DOHH2 (cell line): Measurements from ENCODE around the gene ZSCAN12.

ENCODE experiments used
- CTCF ChIP-seq: fragments of 200-600 bp; sonication (generic); IDR thresholded peaks from one replicate; pipeline ENCODE4 v1.5.1; 2014; ENCODE audit warnings: antibody characterized with exemption, mild to moderate bottlenecking, low read depth, low read length; ENCODE audit not compliant: poor library complexity, severe bottlenecking
- EZH2phosphoT487 ChIP-seq: fragments of 200-600 bp; sonication (generic); IDR thresholded peaks from 2 replicates; pipeline ENCODE4 v1.6.1; 2017; ENCODE audit warnings: borderline replicate concordance, mild to moderate bottlenecking, antibody characterized with exemption, low read length, moderate library complexity, mixed read lengths

- no peak for TF ChIP-seq CTCF
- TF ChIP-seq EZH2phosphoT487, result no peak
Observed at GRCh38 chr6:28335040-28335563, 64.4 kb downstream of the ZSCAN12 start.
